ENCODE results near the gene LTK. TPM values are rescaled to one million over a fixed set of nuclear protein-coding genes. Genes with fewer than 3 reads are reported as not detected.

LTK gene
- total and polyA plus RNA-seq, 2 of the 4 experiments (the other 2 are of a cell fraction), result 0.18 to 0.62 TPM

DNA sequence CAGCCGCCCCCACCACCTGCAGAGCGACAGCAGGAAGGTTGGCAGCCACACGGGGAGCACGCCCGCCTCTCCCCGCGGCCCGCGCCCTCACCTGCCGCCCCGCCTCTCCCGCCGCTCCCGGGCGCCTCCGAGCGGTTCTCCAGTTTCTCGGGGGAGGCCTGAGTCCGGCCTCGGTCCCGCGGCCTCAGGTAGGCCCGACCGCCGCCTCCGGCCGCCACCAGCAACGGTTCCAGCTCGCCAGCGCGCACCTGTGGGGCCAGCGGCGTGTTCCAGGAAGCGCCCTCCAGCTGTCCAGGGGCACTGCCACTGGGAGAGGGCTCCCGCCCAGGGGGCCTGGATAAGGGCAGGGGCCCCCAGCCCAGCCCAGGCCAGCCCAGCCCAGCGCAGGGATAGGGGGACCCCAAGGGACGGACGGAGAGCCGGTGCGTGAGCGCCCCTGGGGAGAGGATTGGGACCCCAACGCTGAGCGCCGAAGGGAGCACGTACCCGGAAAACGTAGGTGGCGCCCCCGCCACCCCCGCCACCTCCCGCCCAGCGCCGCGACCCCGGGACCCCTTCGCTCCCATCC, 2.2 kb downstream of the LTK start:
- Histone ChIP-seq H3K27me3 (ENCODE audit: control insufficient read depth, insufficient read depth, low read length) (peaks cover 38% of the 10 kb centered on the region), H3K18ac (ENCODE audit: low read depth, low read length) (no peak overlapping the region), H2AK5ac (ENCODE audit: low read depth, low read length) (no peak overlapping the region), H3K4ac (ENCODE audit: low read depth, low read length) (no peak overlapping the region), H3K23ac (ENCODE audit: low read depth, low read length) (no peak overlapping the region), H2BK5ac (ENCODE audit: low read depth, low read length, poor library complexity, severe bottlenecking) (no peak overlapping the region), H2AFZ (replicated peaks; ENCODE audit: low read length, poor library complexity) (no peak overlapping the region), H3K56ac (ENCODE audit: extremely low read depth, insufficient read depth, low read length) (no peak overlapping the region), H4K20me1 (ENCODE audit: insufficient read depth, low read length) (no peaks in the 10 kb centered on the region), H3K9me3 (ENCODE audit: control insufficient read depth, insufficient read depth, low read length) (no peaks in the 10 kb centered on the region), H3K4me1 (ENCODE audit: control insufficient read depth, insufficient read depth, low read length) (peaks cover 8% of the 10 kb centered on the region; the same call in 1 of the 2 replicates), H3K79me1 (ENCODE audit: low read depth in 1 of 2, low read length in 2 of 2) (no peaks in the 10 kb centered on the region), H3K9me1 (ENCODE audit: insufficient read depth, low read length) (no peaks in the 10 kb centered on the region), H3K4me2 (ENCODE audit: low read depth, low read length) (no peak overlapping the region), H2BK15ac (ENCODE audit: low read depth, low read length) (no peak overlapping the region), H2BK20ac (ENCODE audit: low read depth, low read length) (no peak overlapping the region), H4K5ac (ENCODE audit: low read depth, low read length) (no peak overlapping the region), H2BK120ac (ENCODE audit: low read depth, low read length) (no peak overlapping the region), H4K8ac (ENCODE audit: low read depth in 2 of 2, low read length in 2 of 2) (no peak overlapping the region), H2AK9ac (replicated peaks; ENCODE audit: low read depth, low read length, poor library complexity) (no peak overlapping the region), H3K14ac (replicated peaks; ENCODE audit: low read depth, low read length) (no peak overlapping the region), H3K4me3 (ENCODE audit: insufficient read depth, low read depth, low read length) (no peak overlapping the region), H3K27ac (ENCODE audit: insufficient read depth, low read length) (no peak overlapping the region), H3K9ac (ENCODE audit: low read depth, low read length) (no peak overlapping the region), H4K91ac (ENCODE audit: insufficient read depth, low read depth, low read length) (no peak overlapping the region), H3K36me3 (ENCODE audit: control insufficient read depth, insufficient read depth, low read length) (peaks cover 2% of the 10 kb centered on the region; the same call in 1 of the 2 replicates)
- BruUV-seq (replicated peaks), result no TSS peak
- ChIA-PET POLR2A (ENCODE audit: unreplicated experiment) (no interaction called here), CTCF (interaction anchor here (1.0 kb wide), 1 partner anchor 300 kb away, joined by 3 read pairs; no protein-coding TSS in a partner anchor)
- intact Hi-C loops (cut with micrococcal nuclease) (no loop called here), in situ Hi-C loops (cut with MboI; ENCODE audit: low sequenced_read_pairs) (no loop called here), dilution Hi-C loops (cut with HindIII; ENCODE audit: low sequenced_read_pairs, unreplicated experiment) (no loop called here)
- no peak for ATAC-seq (ENCODE audit: low read depth)
- DNase-seq, result no peak
- TF ChIP-seq, protein P1, sequence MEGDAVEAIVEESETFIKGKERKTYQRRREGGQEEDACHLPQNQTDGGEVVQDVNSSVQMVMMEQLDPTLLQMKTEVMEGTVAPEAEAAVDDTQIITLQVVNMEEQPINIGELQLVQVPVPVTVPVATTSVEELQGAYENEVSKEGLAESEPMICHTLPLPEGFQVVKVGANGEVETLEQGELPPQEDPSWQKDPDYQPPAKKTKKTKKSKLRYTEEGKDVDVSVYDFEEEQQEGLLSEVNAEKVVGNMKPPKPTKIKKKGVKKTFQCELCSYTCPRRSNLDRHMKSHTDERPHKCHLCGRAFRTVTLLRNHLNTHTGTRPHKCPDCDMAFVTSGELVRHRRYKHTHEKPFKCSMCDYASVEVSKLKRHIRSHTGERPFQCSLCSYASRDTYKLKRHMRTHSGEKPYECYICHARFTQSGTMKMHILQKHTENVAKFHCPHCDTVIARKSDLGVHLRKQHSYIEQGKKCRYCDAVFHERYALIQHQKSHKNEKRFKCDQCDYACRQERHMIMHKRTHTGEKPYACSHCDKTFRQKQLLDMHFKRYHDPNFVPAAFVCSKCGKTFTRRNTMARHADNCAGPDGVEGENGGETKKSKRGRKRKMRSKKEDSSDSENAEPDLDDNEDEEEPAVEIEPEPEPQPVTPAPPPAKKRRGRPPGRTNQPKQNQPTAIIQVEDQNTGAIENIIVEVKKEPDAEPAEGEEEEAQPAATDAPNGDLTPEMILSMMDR (conservative IDR thresholded peaks at IDR 0.05; ENCODE audit: low read depth, low read length), result no peak
- TF ChIP-seq FOS (IDR thresholded peaks at IDR 0.05; ENCODE audit: low read depth, low read length), result no peak
- TF ChIP-seq CEBPB (IDR thresholded peaks at IDR 0.05; ENCODE audit: low read depth, low read length), result no peak
- TF ChIP-seq MAFK (IDR thresholded peaks at IDR 0.05; ENCODE audit: low read depth, low read length), result no peak
- WGBS, 2 experiments (ENCODE audit: extremely low coverage in 2 of 2, insufficient read length in 1 of 2), result 12% methylated on average over 38 of the region's 56 CpGs; no CpG with 5 or more reads in 1 of the 2 experiments

Measured in IMR-90 (cell line).